Neural progenitor cell (in vitro differentiated cells): Measurements from ENCODE around the gene DUSP2. TPM values are rescaled to one million over a fixed set of nuclear protein-coding genes. Genes with fewer than 3 reads are reported as not detected.
"Not testable (repeated sequence)": the region's sequence is repeated elsewhere in the genome, so short reads cannot be mapped to it uniquely, and the experiment has no call there.

Experiments used
- DNase-seq: peaks from one replicate; pipeline ENCODE4 v3.0.0-alpha.2; 2016; ENCODE audit warnings: low spot score
- H2AFZ ChIP-seq: fragments of 200-600 bp; sonication (generic); replicated peaks from 2 replicates; pipeline ENCODE4 v1.6.1; 2016; ENCODE audit warnings: antibody characterized with exemption
- H3F3A ChIP-seq: fragments of 200-600 bp; sonication (generic); 2 replicates; pipeline ENCODE4 v1.6.1; 2016; ENCODE audit warnings: antibody characterized with exemption, low read depth
- H3K27ac ChIP-seq: fragments of 200-600 bp; sonication (generic); 2 replicates; pipeline ENCODE4 v1.5.1; 2016; ENCODE audit warnings: mild to moderate bottlenecking
- H3K27me3 ChIP-seq: fragments of 200-600 bp; sonication (generic); 2 replicates; pipeline ENCODE4 v1.6.1; 2016; ENCODE audit warnings: mild to moderate bottlenecking, moderate library complexity
- H3K36me3 ChIP-seq: fragments of 200-600 bp; sonication (generic); 2 replicates; pipeline ENCODE4 v1.5.1; 2016
- H3K4me1 ChIP-seq: fragments of 200-600 bp; sonication (generic); 2 replicates; pipeline ENCODE4 v1.6.1; 2016; ENCODE audit warnings: mixed run types
- H3K4me2 ChIP-seq: fragments of 200-600 bp; sonication (generic); 2 replicates; pipeline ENCODE4 v1.6.1; 2016
- H3K4me3 ChIP-seq: fragments of 200-600 bp; sonication (generic); 2 replicates; pipeline ENCODE4 v1.5.1; 2016
- H3K79me2 ChIP-seq: fragments of 200-600 bp; sonication (generic); 2 replicates; pipeline ENCODE4 v1.6.1; 2016; ENCODE audit warnings: low read depth
- H3K9ac ChIP-seq: fragments of 200-600 bp; sonication (generic); 2 replicates; pipeline ENCODE4 v1.6.1; 2016
- H3K9me3 ChIP-seq: fragments of 200-600 bp; sonication (generic); 2 replicates; pipeline ENCODE4 v1.5.1; 2016; ENCODE audit warnings: low read depth
- H4K20me1 ChIP-seq: fragments of 200-600 bp; sonication (generic); 2 replicates; pipeline ENCODE4 v1.6.1; 2016; ENCODE audit warnings: low read depth
- H3K27ac Mint-ChIP-seq: 3 replicates; pipeline ENCODE4 v1.8.0; 2021; ENCODE audit warnings: mixed read lengths
- H3K27me3 Mint-ChIP-seq: 2 replicates; pipeline ENCODE4 v1.8.0; 2022; ENCODE audit warnings: low read depth, mild to moderate bottlenecking, inconsistent platforms, moderate library complexity, mixed read lengths; ENCODE audit not compliant: insufficient read depth
- H3K36me3 Mint-ChIP-seq: 3 replicates; pipeline ENCODE4 v1.8.0; 2021; ENCODE audit warnings: mixed read lengths
- H3K4me1 Mint-ChIP-seq: 3 replicates; pipeline ENCODE4 v1.8.0; 2021; ENCODE audit warnings: mixed read lengths
- H3K4me3 Mint-ChIP-seq: 3 replicates; pipeline ENCODE4 v1.8.0; 2021; ENCODE audit warnings: mild to moderate bottlenecking, moderate library complexity, mixed read lengths
- H3K9me3 Mint-ChIP-seq: 3 replicates; pipeline ENCODE4 v1.8.0; 2020; ENCODE audit warnings: mixed read lengths
- EZH2 ChIP-seq: fragments of 200-600 bp; sonication (generic); IDR thresholded peaks from 2 replicates; pipeline ENCODE4 v1.6.1; 2017; ENCODE audit warnings: antibody characterized with exemption, mild to moderate bottlenecking, moderate library complexity
- EZH2phosphoT487 ChIP-seq: fragments of 200-600 bp; sonication (generic); IDR thresholded peaks from 2 replicates; pipeline ENCODE4 v1.6.1; 2017; ENCODE audit warnings: antibody characterized with exemption
- total RNA-seq: library from RNA; depleted of rRNA; stranded (reverse); fragments of >200 nt; gene quantifications from 2 replicates; pipeline ENCODE4 v1.2.3, GENCODE V29; 2015; ENCODE audit warnings: low replicate concordance
- TF ChIP-seq, protein P1 (sequence below): fragments of 200-600 bp; sonication (generic); IDR thresholded peaks from 2 replicates; pipeline ENCODE4 v1.5.1; 2017; ENCODE audit warnings: antibody characterized with exemption, mild to moderate bottlenecking

Gene DUSP2
- total RNA-seq, 1 donor from 2014 or later: not detected

DNA sequence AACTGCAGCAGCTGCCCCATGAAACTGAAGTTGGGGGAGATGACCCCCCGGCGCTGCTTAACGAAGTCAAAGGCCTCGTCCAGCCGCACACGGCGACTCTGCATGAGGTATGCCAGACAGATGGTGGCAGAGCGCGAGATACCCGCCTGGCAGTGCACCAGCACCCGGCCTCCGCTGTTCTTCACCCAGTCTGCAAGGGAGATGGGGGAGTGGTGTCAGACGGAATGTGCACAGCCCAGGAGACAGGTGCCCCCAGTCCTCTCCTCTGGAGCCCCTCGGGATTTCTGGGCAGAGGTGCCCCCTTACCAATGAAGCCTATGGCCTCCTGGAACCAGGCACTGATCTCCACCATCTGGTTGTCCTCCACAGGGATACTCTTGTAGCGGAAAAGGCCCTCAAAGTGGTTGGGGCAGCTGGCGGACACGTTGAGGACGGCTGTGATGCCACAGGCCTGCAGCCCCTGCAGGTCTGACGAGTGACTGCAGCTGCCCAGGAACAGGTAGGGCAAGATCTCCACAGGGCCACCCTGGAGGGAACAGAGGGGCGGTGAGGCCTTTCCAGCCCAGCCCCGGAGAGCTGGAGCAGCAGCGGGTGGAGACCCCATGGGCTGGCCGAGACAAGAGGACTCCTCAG, 1.3 kb downstream of the DUSP2 start:
- TF ChIP-seq, protein P1, sequence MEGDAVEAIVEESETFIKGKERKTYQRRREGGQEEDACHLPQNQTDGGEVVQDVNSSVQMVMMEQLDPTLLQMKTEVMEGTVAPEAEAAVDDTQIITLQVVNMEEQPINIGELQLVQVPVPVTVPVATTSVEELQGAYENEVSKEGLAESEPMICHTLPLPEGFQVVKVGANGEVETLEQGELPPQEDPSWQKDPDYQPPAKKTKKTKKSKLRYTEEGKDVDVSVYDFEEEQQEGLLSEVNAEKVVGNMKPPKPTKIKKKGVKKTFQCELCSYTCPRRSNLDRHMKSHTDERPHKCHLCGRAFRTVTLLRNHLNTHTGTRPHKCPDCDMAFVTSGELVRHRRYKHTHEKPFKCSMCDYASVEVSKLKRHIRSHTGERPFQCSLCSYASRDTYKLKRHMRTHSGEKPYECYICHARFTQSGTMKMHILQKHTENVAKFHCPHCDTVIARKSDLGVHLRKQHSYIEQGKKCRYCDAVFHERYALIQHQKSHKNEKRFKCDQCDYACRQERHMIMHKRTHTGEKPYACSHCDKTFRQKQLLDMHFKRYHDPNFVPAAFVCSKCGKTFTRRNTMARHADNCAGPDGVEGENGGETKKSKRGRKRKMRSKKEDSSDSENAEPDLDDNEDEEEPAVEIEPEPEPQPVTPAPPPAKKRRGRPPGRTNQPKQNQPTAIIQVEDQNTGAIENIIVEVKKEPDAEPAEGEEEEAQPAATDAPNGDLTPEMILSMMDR: peak; percentile 37
- TF ChIP-seq EZH2: no peak
- no peaks in the 10 kb centered on the region for H3K9me3 ChIP-seq
- peaks cover 39% of the 10 kb centered on the region for H3K27me3 ChIP-seq
- no peak overlapping the region for H2AFZ ChIP-seq
- no peak overlapping the region for H3K9ac ChIP-seq
- no peaks in the 10 kb centered on the region for H4K20me1 ChIP-seq
- no peaks in the 10 kb centered on the region for H3F3A ChIP-seq
- no peak overlapping the region for H3K27ac ChIP-seq
- H3K4me1 ChIP-seq: peaks cover 15% of the 10 kb centered on the region
- peak overlapping the region; percentile 41 for H3K4me3 ChIP-seq
- peak; percentile 54 for DNase-seq
- H3K4me2 ChIP-seq: peak overlapping the region; percentile 70
- no peaks in the 10 kb centered on the region for H3K36me3 ChIP-seq
- H3K27ac Mint-ChIP-seq: no peak overlapping the region
- H3K9me3 Mint-ChIP-seq: no peaks in the 10 kb centered on the region
- peaks cover 15% of the 10 kb centered on the region for H3K4me1 Mint-ChIP-seq
- no peaks in the 10 kb centered on the region for H3K36me3 Mint-ChIP-seq
- peaks cover 17% of the 10 kb centered on the region for H3K27me3 Mint-ChIP-seq
- H3K4me3 Mint-ChIP-seq: peak overlapping the region; percentile 80
- H3K79me2 ChIP-seq: no peaks in the 10 kb centered on the region

- H4K20me1 ChIP-seq: no peaks in the 10 kb centered on the region
- Mint-ChIP-seq H3K9me3 (no peaks in the 10 kb centered on the region), H3K36me3 (no peaks in the 10 kb centered on the region), H3K4me1 (peaks cover 11% of the 10 kb centered on the region), H3K27me3 (peaks cover 17% of the 10 kb centered on the region), H3K4me3 (no peak overlapping the region), H3K27ac (no peak overlapping the region)
- H3K9me3 ChIP-seq: no peaks in the 10 kb centered on the region
- H3K36me3 ChIP-seq: no peaks in the 10 kb centered on the region
- H3F3A ChIP-seq: no peaks in the 10 kb centered on the region
- H3K4me2 ChIP-seq: no peak overlapping the region
- H3K4me3 ChIP-seq: no peak overlapping the region
- peaks cover 39% of the 10 kb centered on the region for H3K27me3 ChIP-seq
- TF ChIP-seq EZH2: no peak
- TF ChIP-seq, protein P1: no peak
- no peak for TF ChIP-seq EZH2phosphoT487
- no peak overlapping the region for H2AFZ ChIP-seq
- H3K79me2 ChIP-seq: no peaks in the 10 kb centered on the region
- no peak for DNase-seq
- no peak overlapping the region for H3K9ac ChIP-seq
- H3K4me1 ChIP-seq: peaks cover 9% of the 10 kb centered on the region
- H3K27ac ChIP-seq: no peak overlapping the region
Observed at GRCh38 chr2:96143231-96143847, 1.9 kb downstream of the DUSP2 start.

DNA sequence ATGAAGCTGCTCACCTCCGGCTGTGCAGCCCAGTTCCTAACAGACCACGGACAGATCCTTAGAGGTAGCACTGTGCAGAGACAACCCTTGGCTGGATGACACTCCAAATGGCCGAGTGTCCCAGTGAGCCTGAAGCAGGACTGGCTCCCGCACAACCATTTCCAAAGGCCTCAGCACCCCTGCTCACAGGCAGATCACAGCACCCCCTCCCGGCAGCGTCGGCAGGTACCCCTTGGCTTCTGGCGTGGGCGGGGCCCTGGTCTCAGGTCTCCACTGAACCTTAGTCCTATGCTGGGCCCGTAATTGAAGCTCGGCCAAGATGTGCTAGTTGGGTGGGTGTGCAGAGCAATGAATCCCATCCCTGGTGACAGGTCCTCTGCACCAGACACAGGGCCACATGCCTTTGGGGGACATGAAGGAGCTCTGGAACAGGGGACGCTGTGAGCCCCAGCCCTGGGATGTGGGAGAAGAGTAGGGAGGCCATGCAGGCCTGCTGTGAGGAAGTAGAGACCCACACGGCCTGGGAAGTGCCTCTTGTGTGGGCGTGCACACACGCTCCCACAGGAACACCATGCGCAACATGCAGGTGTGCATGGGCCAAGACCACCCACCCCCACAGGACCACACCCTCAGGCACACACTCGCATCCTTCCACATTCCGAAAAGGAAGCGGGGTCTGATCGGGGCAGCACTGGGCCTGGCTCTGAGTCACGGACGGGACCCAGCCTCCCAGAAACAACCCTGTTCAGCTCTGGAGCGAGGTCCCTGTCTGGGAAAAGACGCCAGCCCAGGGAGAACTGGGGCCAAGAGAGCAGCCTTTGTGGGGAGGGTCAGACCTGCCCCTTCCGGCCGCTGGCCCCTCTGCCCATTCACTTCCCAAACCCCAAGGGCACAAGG, 2.8 kb downstream of the DUSP2 start:
- H3K27ac Mint-ChIP-seq: no peak overlapping the region
- DNase-seq: no peak
- Histone ChIP-seq H3K9me3 (no peaks in the 10 kb centered on the region), H3K4me3 (no peak overlapping the region), H3F3A (no peaks in the 10 kb centered on the region), H3K4me2 (no peak overlapping the region), H2AFZ (no peak overlapping the region), H3K79me2 (no peaks in the 10 kb centered on the region), H3K9ac (no peak overlapping the region), H3K27ac (no peak overlapping the region), H4K20me1 (no peaks in the 10 kb centered on the region), H3K27me3 (peaks cover 39% of the 10 kb centered on the region), H3K4me1 (peaks cover 6% of the 10 kb centered on the region), H3K36me3 (no peaks in the 10 kb centered on the region)
- no peaks in the 10 kb centered on the region for H3K9me3 Mint-ChIP-seq
- H3K4me1 Mint-ChIP-seq: peaks cover 6% of the 10 kb centered on the region
- no peaks in the 10 kb centered on the region for H3K36me3 Mint-ChIP-seq
- H3K4me3 Mint-ChIP-seq: no peak overlapping the region
- H3K27me3 Mint-ChIP-seq: peaks cover 17% of the 10 kb centered on the region
- TF ChIP-seq, protein P1: no peak
- TF ChIP-seq EZH2 (no peak), EZH2phosphoT487 (no peak)

GRCh38 chr2:96141624-96141967, 3.6 kb downstream of the DUSP2 start:
- H3K27ac Mint-ChIP-seq, H3K4me1 Mint-ChIP-seq, H3K9me3 Mint-ChIP-seq, DNase-seq, H3K4me1 ChIP-seq, H3F3A ChIP-seq, H3K36me3 ChIP-seq, H3K9me3 ChIP-seq, H4K20me1 ChIP-seq, H3K9ac ChIP-seq, H3K4me3 ChIP-seq, H3K79me2 ChIP-seq, H3K4me3 Mint-ChIP-seq, H2AFZ ChIP-seq, H3K27ac ChIP-seq, H3K36me3 Mint-ChIP-seq, H3K4me2 ChIP-seq: not testable (repeated sequence)
- H3K27me3 Mint-ChIP-seq: peaks cover 13% of the 10 kb centered on the region
- H3K27me3 ChIP-seq: peaks cover 31% of the 10 kb centered on the region
